SK-N-SH treated with all-trans-retinoic acid at 6 μM for 48 hours (cell line): Measurements from ENCODE around the gene MOGAT3.

Experiments
- BACH2 ChIP-seq: fragments of 250-450 bp; sonication (Bioruptor Pico); IDR thresholded peaks from 2 replicates; pipeline ENCODE4 v1.9.0; 2021; ENCODE audit warnings: mild to moderate bottlenecking, borderline replicate concordance
- CREB5 ChIP-seq: fragments of 250-450 bp; sonication (Bioruptor Pico); IDR thresholded peaks from 2 replicates; pipeline ENCODE4 v1.5.1; 2020; ENCODE audit warnings: low read depth, mild to moderate bottlenecking, moderate library complexity
- CSDC2 ChIP-seq: fragments of 250-450 bp; sonication (Bioruptor Pico); IDR thresholded peaks from 2 replicates; pipeline ENCODE4 v1.5.0; 2020; ENCODE audit warnings: mild to moderate bottlenecking, moderate library complexity
- CSRNP3 ChIP-seq: fragments of 250-450 bp; sonication (Bioruptor Pico); IDR thresholded peaks from 2 replicates; pipeline ENCODE4 v1.5.1; 2021; ENCODE audit warnings: mild to moderate bottlenecking, moderate library complexity
- PATZ1 ChIP-seq: fragments of 250-450 bp; sonication (Bioruptor Pico); IDR thresholded peaks from 2 replicates; pipeline ENCODE4 v1.8.0; 2020; ENCODE audit warnings: mild to moderate bottlenecking, moderate library complexity, borderline replicate concordance
- RARB ChIP-seq: fragments of 250-450 bp; sonication (Bioruptor Pico); IDR thresholded peaks from 2 replicates; pipeline ENCODE4 v1.8.0; 2021; ENCODE audit warnings: mild to moderate bottlenecking, moderate library complexity
- SNAI2 ChIP-seq: fragments of 250-450 bp; sonication (Bioruptor Pico); IDR thresholded peaks from 2 replicates; pipeline ENCODE4 v1.5.0; 2020; ENCODE audit warnings: mild to moderate bottlenecking, moderate library complexity
- TCF4 ChIP-seq: fragments of 250-450 bp; sonication (Bioruptor Pico); IDR thresholded peaks from 2 replicates; pipeline ENCODE4 v1.8.0; 2021; ENCODE audit warnings: mild to moderate bottlenecking, moderate library complexity, borderline replicate concordance
- ZFP3 ChIP-seq: fragments of 250-450 bp; sonication (Bioruptor Pico); IDR thresholded peaks from 2 replicates; pipeline ENCODE4 v1.5.0; 2020; ENCODE audit warnings: mild to moderate bottlenecking, moderate library complexity
- ZNF565 ChIP-seq: fragments of 450-650 bp; formaldehyde crosslinking; conservative IDR thresholded peaks from 2 replicates; pipeline ENCODE4 v1.5.0; 2020; ENCODE audit warnings: low read depth, mild to moderate bottlenecking, moderate library complexity
- ZNF70 ChIP-seq: fragments of 450-650 bp; formaldehyde crosslinking; IDR thresholded peaks from 2 replicates; pipeline ENCODE4 v1.5.0; 2020; ENCODE audit warnings: mild to moderate bottlenecking, moderate library complexity
- ZNF8 ChIP-seq: fragments of 450-650 bp; formaldehyde crosslinking; IDR thresholded peaks from 2 replicates; pipeline ENCODE4 v1.5.0; 2020; ENCODE audit warnings: mild to moderate bottlenecking, moderate library complexity

GRCh38 chr7:101208794-101209193, 8.0 kb upstream of the MOGAT3 start:
- TF ChIP-seq SNAI2 (CRISPR knock-in tag) = no peak
- no peak for TF ChIP-seq ZFP3 (CRISPR knock-in tag)
- TF ChIP-seq TCF4 = no peak
- no peak for TF ChIP-seq BACH2 (CRISPR knock-in tag)
- no peak for TF ChIP-seq ZNF8 (CRISPR knock-in tag)
- TF ChIP-seq ZNF565 (CRISPR knock-in tag) = no peak
- TF ChIP-seq CREB5 (CRISPR knock-in tag) = no peak
- TF ChIP-seq PATZ1 (CRISPR knock-in tag) = no peak
- no peak for TF ChIP-seq CSRNP3 (CRISPR knock-in tag)
- no peak for TF ChIP-seq CSDC2
- TF ChIP-seq ZNF70 (CRISPR knock-in tag) = no peak
- TF ChIP-seq RARB (CRISPR knock-in tag) = no peak
